IPS-11a (cell line): ENCODE data around the gene MXD4.
A peak's percentile ranks its signal among the peaks of the same experiment; 100 is the strongest.

Experiments
- H3K4me3 ChIP-seq: one replicate; pipeline ENCODE4 v1.5.1; 2013; ENCODE audit warnings: low read depth, low read length, control low read depth

MXD4 gene, protein sequence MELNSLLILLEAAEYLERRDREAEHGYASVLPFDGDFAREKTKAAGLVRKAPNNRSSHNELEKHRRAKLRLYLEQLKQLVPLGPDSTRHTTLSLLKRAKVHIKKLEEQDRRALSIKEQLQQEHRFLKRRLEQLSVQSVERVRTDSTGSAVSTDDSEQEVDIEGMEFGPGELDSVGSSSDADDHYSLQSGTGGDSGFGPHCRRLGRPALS

DNA sequence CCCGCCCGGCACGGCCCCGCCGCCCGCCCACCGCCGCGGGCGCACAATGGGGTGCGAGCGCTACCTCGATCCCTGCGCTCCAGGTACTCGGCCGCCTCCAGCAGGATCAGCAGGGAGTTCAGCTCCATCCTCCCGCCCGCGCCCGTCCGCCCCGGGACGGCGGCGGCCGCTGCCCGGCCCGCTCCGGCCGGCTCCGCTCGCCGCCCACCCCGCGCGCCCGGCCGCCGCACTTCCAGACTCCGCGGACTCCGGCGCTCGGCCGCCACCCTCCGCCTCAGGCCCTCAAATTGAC, at the start of gene MXD4:
MXD4 (minus strand) TSS at position 257 of the 292 bp plus-strand sequence; CDS start at position 128, 129 bp downstream.
- H3K4me3 ChIP-seq: peak within 1 kb of the TSS; percentile 56

GRCh38 chr4:2306773-2307410, 45.0 kb upstream of the MXD4 start:
- no peak overlapping the region for H3K4me3 ChIP-seq

DNA sequence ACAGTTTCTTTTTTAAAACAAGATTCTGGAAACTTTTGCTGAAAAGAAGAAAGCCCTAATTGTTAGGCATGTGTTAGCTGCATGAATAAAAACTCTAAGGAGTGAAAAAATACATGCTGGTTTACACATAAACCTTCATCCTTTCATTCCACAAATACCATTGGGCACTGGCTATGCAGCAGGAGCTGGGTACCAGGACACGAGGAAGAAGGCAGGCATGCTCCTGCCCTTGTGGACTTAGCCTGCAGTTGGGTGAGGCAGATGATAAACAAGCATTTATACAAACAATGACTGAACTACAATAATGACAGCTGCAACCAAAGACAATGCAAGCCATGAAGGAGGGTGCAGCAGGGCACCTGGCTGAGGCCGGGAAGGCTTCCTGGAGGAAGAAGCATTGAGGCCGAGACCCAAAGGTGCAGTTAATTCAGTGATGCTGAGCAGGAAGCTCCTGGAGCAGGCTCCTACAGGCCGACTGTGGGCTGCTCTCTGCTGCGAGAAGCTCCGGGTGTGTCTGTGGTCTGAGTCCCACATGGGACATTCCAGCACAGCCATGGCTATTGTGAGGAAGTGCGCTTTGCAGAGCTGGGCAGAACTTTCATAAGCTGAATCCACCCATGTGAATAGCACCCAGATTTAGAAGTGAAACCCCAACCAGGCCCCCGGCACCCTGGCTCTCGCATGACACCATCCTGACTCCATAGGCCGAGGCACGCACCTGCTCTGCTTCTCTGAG, 44.0 kb upstream of the MXD4 start:
- H3K4me3 ChIP-seq: no peak overlapping the region

GRCh38 chr4:2304877-2305561, 43.1 kb upstream of the MXD4 start:
- no peak overlapping the region for H3K4me3 ChIP-seq

DNA sequence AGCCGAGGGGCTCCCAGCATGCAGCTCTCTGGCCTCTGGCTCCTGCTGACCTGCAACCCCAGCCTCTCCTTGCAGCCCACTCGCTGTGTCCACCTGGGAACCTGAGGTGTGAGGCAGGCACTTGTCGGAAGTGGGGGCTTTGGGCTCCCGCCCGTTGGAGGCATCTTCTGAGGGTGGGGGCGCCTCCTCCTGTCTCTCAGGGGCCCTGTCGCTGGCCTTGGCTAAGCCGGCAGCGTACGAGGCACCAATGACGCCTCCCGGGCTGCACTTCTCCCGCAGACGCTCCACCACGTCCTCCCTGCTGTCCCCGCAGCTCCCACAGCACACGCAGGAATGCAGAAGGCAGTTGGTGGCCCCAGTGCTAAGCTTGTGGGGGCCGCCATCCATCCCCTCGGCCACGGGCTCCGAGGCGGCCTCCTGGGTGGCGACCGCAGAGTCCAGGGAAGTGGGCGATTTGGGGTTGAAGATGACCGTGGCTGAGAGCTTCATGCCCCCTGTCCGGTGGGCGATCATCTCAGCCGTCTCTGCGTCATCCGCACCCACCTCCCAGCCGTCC, 42.5 kb upstream of the MXD4 start:
- H3K4me3 ChIP-seq: no peak overlapping the region

DNA sequence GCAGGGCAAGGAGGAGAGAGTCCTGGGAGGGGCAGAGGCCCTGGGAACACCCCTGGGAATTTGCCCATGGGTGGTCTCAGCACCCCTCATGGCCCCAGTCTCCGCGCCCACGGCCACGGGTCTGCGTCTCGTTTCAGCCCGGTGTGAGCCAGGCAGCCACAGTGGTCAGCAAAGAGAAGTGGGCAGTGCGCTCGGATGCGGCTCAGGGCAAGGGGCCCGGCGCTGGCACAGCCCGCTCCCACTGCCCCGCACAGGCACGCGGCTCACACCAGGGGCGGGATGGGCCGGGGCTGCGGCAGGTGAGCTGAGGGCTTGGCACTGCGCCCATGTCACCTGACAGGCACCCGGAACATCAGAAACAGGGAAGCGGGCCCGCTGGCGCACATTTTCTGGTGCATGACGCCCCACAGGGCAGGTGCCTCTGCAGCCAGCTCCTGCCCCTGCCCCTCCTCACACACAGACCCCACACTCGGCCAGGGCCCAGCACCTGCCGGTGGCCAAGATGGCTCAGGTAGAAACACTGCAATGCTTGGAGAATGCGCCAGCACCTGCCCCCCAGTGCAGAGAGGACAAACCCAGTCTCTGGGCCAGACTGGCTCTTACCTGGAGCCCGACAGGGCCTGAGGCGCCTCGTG, 41.9 kb upstream of the MXD4 start:
- no peak overlapping the region for H3K4me3 ChIP-seq

GRCh38 chr4:2303121-2303685, 41.3 kb upstream of the MXD4 start:
- H3K4me3 ChIP-seq: no peak overlapping the region

DNA sequence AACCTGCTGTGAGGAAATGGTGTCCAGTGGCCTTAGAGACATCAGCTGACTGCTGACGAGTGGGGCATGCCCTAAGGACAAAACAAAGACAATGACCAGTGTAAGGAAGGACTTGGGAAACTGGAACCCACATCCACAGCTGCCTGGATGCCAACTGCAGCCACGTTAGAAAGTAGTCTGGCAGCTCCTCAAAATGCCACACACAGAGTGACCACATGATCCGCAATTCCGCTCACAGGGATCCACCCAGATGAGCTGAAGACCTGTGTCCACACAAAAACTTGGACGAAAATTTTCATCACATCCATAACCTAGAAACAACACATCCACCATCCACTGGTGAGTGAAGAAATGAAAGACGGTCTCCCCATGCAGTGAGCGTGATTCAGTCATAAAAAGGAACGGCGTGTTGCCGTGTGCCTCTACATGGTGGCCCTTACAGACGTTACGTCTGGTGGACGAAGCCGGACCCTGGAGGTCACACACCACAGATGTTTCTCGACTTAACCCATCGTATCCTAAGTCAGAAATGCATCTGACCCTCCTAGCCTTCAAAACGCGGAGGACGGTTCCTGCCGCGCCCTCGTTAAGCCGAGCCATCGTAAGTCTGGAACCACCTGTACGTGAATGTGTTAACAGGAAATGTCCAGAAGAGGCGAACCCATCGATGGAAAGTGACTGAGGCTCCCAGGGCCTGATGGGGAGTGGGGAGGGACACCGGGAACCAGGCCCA, 40.6 kb upstream of the MXD4 start:
- no peak overlapping the region for H3K4me3 ChIP-seq

DNA sequence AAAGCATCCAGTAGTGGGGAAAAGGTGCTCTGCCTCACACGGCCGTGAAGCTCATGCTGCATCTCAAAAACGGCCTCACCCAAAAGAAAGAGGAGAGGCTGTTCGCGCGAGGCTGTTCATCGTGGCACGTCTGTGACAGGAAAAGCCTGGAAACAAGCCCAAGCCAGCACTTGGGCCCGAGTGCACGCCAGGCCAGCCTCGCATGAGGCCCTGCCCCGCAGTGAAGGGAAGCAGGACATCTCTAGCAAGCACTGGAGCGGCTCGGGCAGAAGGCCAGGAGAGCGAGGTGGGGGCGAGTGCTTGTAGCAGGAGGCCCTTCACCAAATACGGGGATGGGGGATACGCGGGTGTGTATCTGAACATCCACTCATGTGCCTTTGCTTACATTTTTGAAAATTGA, 39.9 kb upstream of the MXD4 start:
- H3K4me3 ChIP-seq: no peak overlapping the region

DNA sequence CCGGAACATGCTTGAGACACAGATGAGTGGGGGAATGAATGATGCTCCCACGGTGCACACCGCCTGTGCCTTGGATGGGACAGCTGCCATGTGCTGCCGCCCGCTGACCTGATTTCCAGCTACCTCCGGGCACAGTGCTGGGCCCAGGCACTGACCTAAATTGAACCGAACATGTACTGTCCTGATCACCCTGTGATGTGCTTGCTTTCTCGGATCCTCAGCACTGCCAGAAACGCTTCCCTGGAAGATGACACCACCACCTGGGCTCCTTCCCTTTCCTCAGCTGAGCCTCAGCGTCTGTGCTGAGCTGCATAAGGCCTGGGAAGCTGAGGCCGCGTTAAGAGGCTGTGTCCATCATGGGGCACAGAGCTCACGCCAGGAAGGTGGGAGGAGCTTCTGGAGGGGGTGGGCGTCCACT, 39.3 kb upstream of the MXD4 start:
- H3K4me3 ChIP-seq: no peak overlapping the region

DNA sequence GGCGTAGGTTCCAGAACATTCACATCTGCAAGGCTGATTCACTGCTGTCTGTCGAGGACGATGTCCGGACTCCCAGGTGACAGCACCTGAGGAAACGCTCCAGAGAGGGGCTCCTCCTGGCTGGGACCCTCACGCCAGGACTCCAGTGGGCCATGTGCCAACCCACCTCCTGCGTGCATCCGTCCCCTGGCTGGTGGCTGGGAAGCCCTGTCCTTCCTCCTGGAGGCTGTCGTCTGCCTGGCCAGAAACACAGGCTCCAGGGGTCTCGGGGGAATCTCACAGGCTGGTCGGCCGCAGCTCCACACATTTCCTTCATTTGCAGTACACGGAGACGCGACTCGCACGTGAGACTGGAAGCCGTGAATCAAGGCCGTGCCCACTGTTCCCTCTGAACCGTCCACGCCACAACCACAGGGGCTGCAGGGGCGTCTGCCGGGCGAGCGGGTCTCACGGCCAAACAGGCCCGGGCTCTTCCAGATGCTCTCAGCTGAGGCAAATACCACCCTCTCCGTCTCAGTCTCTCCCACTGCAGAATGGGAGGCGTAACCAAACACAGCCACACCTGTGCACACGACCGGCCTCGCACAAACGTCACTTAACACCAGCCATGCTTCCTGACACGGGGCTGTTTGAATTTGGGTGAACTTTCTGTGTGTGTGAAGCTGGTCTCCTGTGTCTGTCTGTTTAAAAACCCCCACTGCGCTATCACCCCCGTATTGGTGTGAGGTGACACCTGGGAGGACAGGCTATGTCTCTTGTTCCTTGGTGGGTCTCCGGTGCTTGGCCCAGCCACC, 38.7 kb upstream of the MXD4 start:
- H3K4me3 ChIP-seq: no peak overlapping the region

- no peak overlapping the region for H3K4me3 ChIP-seq
Observed at GRCh38 chr4:2299794-2300193, 37.9 kb upstream of the MXD4 start.

DNA sequence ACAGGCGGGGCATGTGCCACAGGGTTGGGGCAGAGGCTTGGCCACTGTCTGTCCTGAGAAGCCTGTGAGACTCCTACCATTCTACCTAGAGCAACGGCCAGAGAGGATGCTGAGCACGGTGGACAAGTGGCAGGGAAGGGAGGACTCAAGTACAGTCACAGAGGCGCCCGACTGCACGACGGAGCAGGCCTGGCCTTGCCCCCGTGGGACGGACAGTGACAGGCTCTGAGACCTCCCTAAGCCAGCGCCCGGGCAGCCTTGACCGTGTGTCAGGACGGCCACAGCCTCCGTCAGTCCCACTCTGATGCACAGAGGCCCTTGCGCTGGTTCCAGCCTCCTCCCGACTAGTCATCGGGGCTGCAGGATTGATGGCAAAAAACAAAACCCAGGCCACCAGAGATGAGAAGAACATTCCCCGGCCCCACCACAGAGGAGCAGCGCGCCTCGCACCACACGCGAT, 36.7 kb upstream of the MXD4 start:
- no peak overlapping the region for H3K4me3 ChIP-seq

DNA sequence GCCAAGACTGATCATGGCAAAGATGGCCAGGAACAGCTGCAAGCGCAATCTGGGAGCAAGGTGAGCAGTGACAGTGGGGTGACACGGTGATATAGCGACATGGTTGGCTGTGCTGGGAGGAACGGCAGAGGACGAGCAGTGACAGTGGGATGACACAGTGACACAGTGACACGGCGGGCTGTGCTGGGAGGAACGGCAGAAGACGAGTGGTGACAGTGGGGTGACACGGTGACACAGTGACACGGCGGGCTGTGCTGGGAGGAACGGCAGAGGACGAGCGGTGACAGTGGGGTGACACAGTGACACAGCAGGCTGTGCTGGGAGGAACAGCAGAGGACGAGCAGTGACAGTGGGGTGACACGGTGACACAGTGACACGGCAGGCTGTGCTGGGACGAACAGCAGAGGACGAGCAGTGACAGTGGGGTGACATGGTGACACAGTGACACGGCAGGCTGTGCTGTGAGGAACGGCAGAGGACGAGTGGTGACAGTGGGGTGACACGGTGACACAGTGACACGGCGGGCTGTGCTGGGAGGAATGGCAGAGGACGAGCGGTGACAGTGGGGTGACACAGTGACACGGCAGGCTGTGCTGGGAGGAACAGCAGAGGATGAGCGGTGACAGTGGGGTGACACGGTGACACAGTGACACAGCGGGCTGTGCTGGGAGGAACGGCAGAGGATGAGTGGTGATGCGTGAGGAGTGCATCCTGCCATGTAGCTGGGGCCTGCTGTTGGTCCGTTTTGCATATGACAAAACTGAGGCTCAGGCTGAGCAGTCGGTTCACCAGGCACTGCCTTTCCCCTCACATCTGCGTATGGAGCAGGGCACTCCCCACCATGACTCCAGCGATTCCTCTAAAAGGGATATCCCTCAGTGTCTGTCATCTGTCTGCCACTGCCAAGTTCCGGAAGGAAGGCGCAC, 36.0 kb upstream of the MXD4 start:
- H3K4me3 ChIP-seq: no peak overlapping the region

DNA sequence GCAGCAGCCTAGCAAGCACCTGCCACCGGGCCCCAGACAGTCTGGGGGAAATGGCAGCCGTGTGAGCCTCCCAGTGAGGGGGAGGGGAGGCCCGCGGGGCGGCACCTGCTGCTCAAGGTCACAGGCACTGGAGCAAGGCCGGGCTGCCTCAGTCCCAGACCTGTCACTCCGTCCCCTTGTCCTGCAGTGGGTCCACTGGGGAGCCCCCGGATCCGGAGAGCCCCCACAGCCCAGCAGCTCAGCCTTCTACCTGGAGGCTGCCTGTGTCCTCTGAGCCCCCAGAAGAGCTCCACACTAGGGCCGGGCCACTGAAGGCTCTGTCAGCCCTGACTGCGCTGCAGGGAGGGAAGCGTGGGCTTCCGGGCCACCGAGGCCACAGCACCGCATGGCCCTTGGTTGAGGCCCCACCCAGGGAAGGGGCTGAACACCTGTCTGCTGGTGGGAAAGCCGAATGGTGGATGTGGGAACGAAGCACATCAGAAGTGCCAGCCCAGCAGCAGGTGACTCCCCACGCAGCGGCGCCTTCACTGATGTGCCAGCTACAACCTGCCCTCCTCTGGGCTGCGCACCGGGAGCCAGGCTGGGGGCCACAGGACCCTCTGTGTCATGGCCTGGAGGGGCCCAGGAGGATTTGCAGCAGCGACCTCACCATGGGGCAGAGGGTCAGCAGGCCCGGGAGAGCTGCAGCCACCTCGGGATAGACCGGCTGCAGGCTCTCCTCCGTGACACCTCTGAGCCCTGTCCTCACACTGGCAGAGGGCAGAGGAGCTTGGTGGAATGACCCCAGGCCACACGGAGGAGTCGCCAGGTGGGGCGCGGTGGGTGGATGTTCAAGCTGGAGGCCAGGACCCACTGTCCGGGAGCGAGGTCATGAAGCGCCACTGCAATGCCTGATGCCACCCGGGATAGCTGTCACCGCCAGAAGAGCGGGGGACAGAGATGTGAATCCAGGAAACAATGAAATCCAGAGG, 35.0 kb upstream of the MXD4 start:
- H3K4me3 ChIP-seq: no peak overlapping the region

GRCh38 chr4:2295900-2296442, 34.1 kb upstream of the MXD4 start:
- H3K4me3 ChIP-seq: no peak overlapping the region

DNA sequence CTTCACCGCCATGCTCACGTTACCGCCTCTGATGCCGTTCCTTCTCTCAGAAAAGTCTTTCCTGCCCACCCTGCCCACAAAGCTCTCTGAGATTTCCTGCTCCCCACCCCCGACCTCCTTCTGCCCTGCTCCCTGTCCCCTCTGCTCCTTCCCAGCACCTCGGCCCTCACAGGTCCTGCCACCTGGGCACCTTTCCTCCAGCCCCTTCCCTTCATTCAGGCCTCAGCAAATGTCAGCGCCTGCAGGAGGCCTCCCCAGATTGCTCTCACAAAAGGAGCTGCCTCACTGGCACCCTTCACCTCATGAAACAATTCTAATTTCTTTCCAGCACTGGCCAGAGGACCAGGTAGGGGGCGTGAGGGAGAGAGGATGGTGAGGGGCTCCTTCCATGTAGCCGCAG, 33.6 kb upstream of the MXD4 start:
- no peak overlapping the region for H3K4me3 ChIP-seq
